ENCODE data around the gene SPOCK1. TPM values are rescaled to one million over a fixed set of nuclear protein-coding genes. Genes with fewer than 3 reads are reported as not detected.

The SPOCK1 gene
- total and polyA plus RNA-seq, 4 donors, result 0.07 to 0.18 (median 0.17) TPM; not detected in 1

DNA sequence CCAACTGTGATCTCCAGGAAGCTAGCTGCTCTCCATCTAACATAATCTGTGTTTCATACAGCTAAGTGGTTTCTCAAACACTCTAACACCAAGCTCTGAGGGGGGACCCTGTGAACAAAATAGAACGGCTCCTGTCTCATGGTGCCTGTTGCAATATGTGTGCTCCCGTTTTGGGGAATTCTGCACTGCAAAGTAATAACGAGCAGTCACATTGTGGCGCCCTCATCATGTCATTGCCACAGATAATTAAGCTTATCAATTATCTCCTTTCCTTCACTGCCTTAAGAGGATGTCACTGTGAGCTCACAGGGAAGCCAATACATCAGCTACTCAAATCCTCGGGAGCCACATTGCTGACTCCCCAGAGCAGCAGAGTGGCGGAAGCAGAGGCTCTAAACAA is 416.2 kb downstream of the SPOCK1 start:
- WGBS, result 79% methylated on average over 6 of the region's 6 CpGs
- TF ChIP-seq, protein P1, sequence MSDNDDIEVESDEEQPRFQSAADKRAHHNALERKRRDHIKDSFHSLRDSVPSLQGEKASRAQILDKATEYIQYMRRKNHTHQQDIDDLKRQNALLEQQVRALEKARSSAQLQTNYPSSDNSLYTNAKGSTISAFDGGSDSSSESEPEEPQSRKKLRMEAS (IDR thresholded peaks at IDR 0.05), result no peak
- TF ChIP-seq HNF4A (conservative IDR thresholded peaks at IDR 0.05) (no peak), JUND (IDR thresholded peaks at IDR 0.05) (no peak)
- Histone ChIP-seq H3K27ac (ENCODE audit: low read depth in 1 of 2, low read length in 2 of 2) (no peak overlapping the region), H3K4me3 (ENCODE audit: low read depth in 1 of 3, low read length in 3 of 3) (no peak overlapping the region), H3K9me3 (ENCODE audit: control insufficient read depth in 4 of 4, low read length in 3 of 4) (no peaks in the 10 kb centered on the region), H3K27me3 (ENCODE audit: control insufficient read depth in 4 of 4, insufficient read depth in 4 of 4, low read length in 3 of 4) (peaks cover 0 to 3% (median 0%) of the 10 kb centered on the region in 4 donors), H3K9ac (ENCODE audit: low read depth in 1 of 2, low read length in 2 of 2) (no peak overlapping the region), H3K36me3 (ENCODE audit: control insufficient read depth in 4 of 4, insufficient read depth in 3 of 4, low read depth in 1 of 4, low read length in 3 of 4) (no peaks in the 10 kb centered on the region), H3K4me1 (ENCODE audit: control insufficient read depth in 4 of 4, insufficient read depth in 4 of 4, low read length in 3 of 4) (no peaks in the 10 kb centered on the region)
- no peak for DNase-seq (ENCODE audit: low spot score)

DNA sequence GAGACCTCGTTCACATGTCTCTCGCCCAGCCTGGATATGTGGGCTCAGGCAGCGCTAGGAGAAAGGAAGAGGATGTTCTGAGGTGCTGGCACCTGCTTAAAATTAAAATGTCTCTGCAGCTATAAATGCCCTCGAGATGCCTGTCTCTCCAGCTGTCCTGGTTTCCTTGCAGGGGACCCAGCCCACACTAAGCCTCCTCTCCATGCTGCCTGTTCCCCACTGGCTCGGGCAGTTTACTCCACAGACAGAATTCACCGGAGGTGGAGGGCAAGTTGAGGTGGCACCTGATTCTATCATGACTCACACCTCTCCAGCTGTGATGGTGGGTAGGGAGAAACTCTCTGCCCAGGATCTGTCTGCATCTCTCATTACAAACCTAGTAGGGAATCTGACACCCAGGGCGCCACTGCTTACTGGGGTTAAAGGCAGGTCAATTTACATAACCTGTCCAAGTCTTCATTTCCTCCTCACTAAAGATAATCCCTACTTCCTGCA is 420.9 kb downstream of the SPOCK1 start:
- no peak overlapping the region for H3K27ac ChIP-seq (ENCODE audit: low read depth in 1 of 2, low read length in 2 of 2)
- H3K4me3 ChIP-seq (ENCODE audit: low read depth in 1 of 3, low read length in 3 of 3), result no peak overlapping the region
- no peak for DNase-seq (ENCODE audit: low spot score)
- no peaks in the 10 kb centered on the region for H3K4me1 ChIP-seq (ENCODE audit: control insufficient read depth in 4 of 4, insufficient read depth in 4 of 4, low read length in 3 of 4)
- TF ChIP-seq FOXA2 (IDR thresholded peaks at IDR 0.05), result no peak
- no peak for TF ChIP-seq GABPA (IDR thresholded peaks at IDR 0.05 in 1 of 2, conservative IDR thresholded peaks at IDR 0.05 in 1 of 2)
- no peak for TF ChIP-seq RXRA (IDR thresholded peaks at IDR 0.05)
- no peak overlapping the region for H3K9ac ChIP-seq (ENCODE audit: low read depth in 1 of 2, low read length in 2 of 2)
- 43% methylated on average over 7 of the region's 7 CpGs for WGBS
- peaks cover 0 to 3% (median 0%) of the 10 kb centered on the region in 4 donors for H3K27me3 ChIP-seq (ENCODE audit: control insufficient read depth in 4 of 4, insufficient read depth in 4 of 4, low read length in 3 of 4)
- H3K9me3 ChIP-seq (ENCODE audit: control insufficient read depth in 4 of 4, low read length in 3 of 4), result no peaks in the 10 kb centered on the region
- H3K36me3 ChIP-seq (ENCODE audit: control insufficient read depth in 4 of 4, insufficient read depth in 3 of 4, low read depth in 1 of 4, low read length in 3 of 4), result no peaks in the 10 kb centered on the region

DNA sequence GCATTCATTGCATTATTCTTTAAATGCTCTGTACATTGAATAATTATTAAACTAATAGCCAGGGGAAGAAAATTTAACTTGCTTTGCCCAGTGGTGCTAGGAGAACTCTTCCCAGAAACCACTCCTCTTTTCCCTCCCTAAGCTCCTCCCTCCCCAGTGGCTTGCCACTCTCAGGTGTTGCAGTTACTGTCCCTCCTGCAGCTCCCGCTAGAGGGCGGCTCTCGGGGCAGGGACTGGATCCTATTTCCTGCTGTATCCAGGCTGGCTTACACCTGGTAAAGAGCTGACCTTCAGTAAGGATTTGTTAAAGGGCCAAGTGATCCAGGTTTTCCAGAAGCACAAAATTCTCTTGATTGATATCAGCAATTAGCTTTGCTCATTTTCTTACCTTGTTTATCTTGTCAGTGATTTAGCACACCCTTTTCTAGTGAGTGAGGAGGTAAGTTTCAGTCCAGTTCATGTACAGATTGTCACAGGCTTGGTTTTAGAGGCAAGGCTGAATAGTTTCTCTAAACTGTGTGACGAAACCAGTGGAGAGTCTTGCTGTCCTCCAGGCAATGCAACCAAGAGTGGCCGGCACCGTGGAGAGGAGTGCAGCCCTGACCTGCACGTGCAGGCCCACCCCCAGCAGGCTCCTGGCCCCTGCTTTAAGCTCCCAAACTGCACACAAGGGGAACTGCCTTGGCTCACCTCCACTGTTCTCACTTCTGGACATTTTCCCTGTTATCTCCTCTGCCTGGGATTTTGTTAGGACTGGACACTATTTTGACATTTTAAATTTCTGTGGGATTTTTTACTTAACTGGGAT is 423.8 kb downstream of the SPOCK1 start:
- H3K27ac ChIP-seq (ENCODE audit: low read depth in 1 of 2, low read length in 2 of 2), result no peak overlapping the region
- H3K4me1 ChIP-seq (ENCODE audit: control insufficient read depth in 4 of 4, insufficient read depth in 4 of 4, low read length in 3 of 4), result no peaks in the 10 kb centered on the region
- H3K4me3 ChIP-seq (ENCODE audit: low read depth in 1 of 3, low read length in 3 of 3), result no peak overlapping the region
- no peak overlapping the region for H3K9ac ChIP-seq (ENCODE audit: low read depth in 1 of 2, low read length in 2 of 2)
- no peaks in the 10 kb centered on the region for H3K36me3 ChIP-seq (ENCODE audit: control insufficient read depth in 4 of 4, insufficient read depth in 3 of 4, low read depth in 1 of 4, low read length in 3 of 4)
- TF ChIP-seq, protein P1 (IDR thresholded peaks at IDR 0.05), result no peak
- TF ChIP-seq, protein P2, sequence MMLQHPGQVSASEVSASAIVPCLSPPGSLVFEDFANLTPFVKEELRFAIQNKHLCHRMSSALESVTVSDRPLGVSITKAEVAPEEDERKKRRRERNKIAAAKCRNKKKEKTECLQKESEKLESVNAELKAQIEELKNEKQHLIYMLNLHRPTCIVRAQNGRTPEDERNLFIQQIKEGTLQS (IDR thresholded peaks at IDR 0.05), result no peak
- TF ChIP-seq, protein P3, sequence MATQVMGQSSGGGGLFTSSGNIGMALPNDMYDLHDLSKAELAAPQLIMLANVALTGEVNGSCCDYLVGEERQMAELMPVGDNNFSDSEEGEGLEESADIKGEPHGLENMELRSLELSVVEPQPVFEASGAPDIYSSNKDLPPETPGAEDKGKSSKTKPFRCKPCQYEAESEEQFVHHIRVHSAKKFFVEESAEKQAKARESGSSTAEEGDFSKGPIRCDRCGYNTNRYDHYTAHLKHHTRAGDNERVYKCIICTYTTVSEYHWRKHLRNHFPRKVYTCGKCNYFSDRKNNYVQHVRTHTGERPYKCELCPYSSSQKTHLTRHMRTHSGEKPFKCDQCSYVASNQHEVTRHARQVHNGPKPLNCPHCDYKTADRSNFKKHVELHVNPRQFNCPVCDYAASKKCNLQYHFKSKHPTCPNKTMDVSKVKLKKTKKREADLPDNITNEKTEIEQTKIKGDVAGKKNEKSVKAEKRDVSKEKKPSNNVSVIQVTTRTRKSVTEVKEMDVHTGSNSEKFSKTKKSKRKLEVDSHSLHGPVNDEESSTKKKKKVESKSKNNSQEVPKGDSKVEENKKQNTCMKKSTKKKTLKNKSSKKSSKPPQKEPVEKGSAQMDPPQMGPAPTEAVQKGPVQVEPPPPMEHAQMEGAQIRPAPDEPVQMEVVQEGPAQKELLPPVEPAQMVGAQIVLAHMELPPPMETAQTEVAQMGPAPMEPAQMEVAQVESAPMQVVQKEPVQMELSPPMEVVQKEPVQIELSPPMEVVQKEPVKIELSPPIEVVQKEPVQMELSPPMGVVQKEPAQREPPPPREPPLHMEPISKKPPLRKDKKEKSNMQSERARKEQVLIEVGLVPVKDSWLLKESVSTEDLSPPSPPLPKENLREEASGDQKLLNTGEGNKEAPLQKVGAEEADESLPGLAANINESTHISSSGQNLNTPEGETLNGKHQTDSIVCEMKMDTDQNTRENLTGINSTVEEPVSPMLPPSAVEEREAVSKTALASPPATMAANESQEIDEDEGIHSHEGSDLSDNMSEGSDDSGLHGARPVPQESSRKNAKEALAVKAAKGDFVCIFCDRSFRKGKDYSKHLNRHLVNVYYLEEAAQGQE (IDR thresholded peaks at IDR 0.05), result no peak
- TF ChIP-seq NR2F2 (IDR thresholded peaks at IDR 0.05) (no peak), FOXA1 (IDR thresholded peaks at IDR 0.05) (no peak), TAF1 (conservative IDR thresholded peaks at IDR 0.05) (no peak), HNF4A (conservative IDR thresholded peaks at IDR 0.05) (no peak), RAD21 (IDR thresholded peaks at IDR 0.05) (peak in 1 of 2 donors; percentile 53), YY1 (IDR thresholded peaks at IDR 0.05) (no peak)
- TF ChIP-seq, protein P4, sequence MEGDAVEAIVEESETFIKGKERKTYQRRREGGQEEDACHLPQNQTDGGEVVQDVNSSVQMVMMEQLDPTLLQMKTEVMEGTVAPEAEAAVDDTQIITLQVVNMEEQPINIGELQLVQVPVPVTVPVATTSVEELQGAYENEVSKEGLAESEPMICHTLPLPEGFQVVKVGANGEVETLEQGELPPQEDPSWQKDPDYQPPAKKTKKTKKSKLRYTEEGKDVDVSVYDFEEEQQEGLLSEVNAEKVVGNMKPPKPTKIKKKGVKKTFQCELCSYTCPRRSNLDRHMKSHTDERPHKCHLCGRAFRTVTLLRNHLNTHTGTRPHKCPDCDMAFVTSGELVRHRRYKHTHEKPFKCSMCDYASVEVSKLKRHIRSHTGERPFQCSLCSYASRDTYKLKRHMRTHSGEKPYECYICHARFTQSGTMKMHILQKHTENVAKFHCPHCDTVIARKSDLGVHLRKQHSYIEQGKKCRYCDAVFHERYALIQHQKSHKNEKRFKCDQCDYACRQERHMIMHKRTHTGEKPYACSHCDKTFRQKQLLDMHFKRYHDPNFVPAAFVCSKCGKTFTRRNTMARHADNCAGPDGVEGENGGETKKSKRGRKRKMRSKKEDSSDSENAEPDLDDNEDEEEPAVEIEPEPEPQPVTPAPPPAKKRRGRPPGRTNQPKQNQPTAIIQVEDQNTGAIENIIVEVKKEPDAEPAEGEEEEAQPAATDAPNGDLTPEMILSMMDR (IDR thresholded peaks at IDR 0.05; ENCODE audit: low read depth, low read length, missing input control), result peak; percentile 25
- TF ChIP-seq, protein P5, sequence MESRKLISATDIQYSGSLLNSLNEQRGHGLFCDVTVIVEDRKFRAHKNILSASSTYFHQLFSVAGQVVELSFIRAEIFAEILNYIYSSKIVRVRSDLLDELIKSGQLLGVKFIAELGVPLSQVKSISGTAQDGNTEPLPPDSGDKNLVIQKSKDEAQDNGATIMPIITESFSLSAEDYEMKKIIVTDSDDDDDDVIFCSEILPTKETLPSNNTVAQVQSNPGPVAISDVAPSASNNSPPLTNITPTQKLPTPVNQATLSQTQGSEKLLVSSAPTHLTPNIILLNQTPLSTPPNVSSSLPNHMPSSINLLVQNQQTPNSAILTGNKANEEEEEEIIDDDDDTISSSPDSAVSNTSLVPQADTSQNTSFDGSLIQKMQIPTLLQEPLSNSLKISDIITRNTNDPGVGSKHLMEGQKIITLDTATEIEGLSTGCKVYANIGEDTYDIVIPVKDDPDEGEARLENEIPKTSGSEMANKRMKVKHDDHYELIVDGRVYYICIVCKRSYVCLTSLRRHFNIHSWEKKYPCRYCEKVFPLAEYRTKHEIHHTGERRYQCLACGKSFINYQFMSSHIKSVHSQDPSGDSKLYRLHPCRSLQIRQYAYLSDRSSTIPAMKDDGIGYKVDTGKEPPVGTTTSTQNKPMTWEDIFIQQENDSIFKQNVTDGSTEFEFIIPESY (IDR thresholded peaks at IDR 0.05), result no peak
- H3K27me3 ChIP-seq (ENCODE audit: control insufficient read depth in 4 of 4, insufficient read depth in 4 of 4, low read length in 3 of 4), result no peaks in the 10 kb centered on the region
- peak; percentile 39 for DNase-seq (ENCODE audit: low spot score)
- H3K9me3 ChIP-seq (ENCODE audit: control insufficient read depth in 4 of 4, low read length in 3 of 4), result no peaks in the 10 kb centered on the region
- 51% methylated on average over 7 of the region's 7 CpGs for WGBS
